Stimulated activated CD4-positive, alpha-beta T cell treated with anti-CD3 and anti-CD28 coated beads, Interleukin-2, amount 100 ng/mL, for 48 hours (primary cell): ENCODE results near the gene MAPK9.

ENCODE experiments used
- DNase-seq, 2 donors: peaks; one replicate each; pipeline ENCODE4 v3.0.0-alpha.2; 2020

Gene MAPK9

GRCh38 chr5:180291943-180292831 is at the start of gene MAPK9:
MAPK9 (minus strand) TSS chr5:180292083; CDS start chr5:180280561, 11,522 bp downstream.
- DNase-seq = peak; percentile 74 to 77

- no peak for DNase-seq
Observed at GRCh38 chr5:180341595-180341994, 49.7 kb upstream of the MAPK9 start.

GRCh38 chr5:180340856-180341255 is 49.0 kb upstream of the MAPK9 start:
- no peak for DNase-seq

- DNase-seq = no peak
Observed at GRCh38 chr5:180339583-180340183, 47.8 kb upstream of the MAPK9 start.

GRCh38 chr5:180338001-180338707 is 46.3 kb upstream of the MAPK9 start:
- no peak for DNase-seq

- DNase-seq = no peak
Observed at GRCh38 chr5:180336234-180337020, 44.5 kb upstream of the MAPK9 start.

- no peak for DNase-seq
Observed at GRCh38 chr5:180335614-180336233, 43.8 kb upstream of the MAPK9 start.

GRCh38 chr5:180334751-180335613 is 43.1 kb upstream of the MAPK9 start:
- no peak for DNase-seq

- no peak for DNase-seq
Observed at GRCh38 chr5:180334176-180334575, 42.3 kb upstream of the MAPK9 start.

- DNase-seq = no peak
Observed at GRCh38 chr5:180333661-180334060, 41.8 kb upstream of the MAPK9 start.

GRCh38 chr5:180332861-180333260 is 41.0 kb upstream of the MAPK9 start:
- DNase-seq = no peak

- DNase-seq = no peak
Observed at GRCh38 chr5:180332051-180332517, 40.2 kb upstream of the MAPK9 start.

GRCh38 chr5:180331647-180331950 is 39.7 kb upstream of the MAPK9 start:
- no peak for DNase-seq

GRCh38 chr5:180330810-180331646 is 39.1 kb upstream of the MAPK9 start:
- DNase-seq = no peak

- DNase-seq = no peak
Observed at GRCh38 chr5:180330270-180330648, 38.4 kb upstream of the MAPK9 start.

- no peak for DNase-seq
Observed at GRCh38 chr5:180329606-180330269, 37.9 kb upstream of the MAPK9 start.

GRCh38 chr5:180329138-180329435 is 37.2 kb upstream of the MAPK9 start:
- DNase-seq = no peak

GRCh38 chr5:180328296-180329137 is 36.6 kb upstream of the MAPK9 start:
- DNase-seq = peak; percentile 82 to 86

- DNase-seq = no peak
Observed at GRCh38 chr5:180326989-180327565, 35.2 kb upstream of the MAPK9 start.
